ENCODE data around the gene FLRT1. TPM values are rescaled to one million over a fixed set of nuclear protein-coding genes. Genes with fewer than 3 reads are reported as not detected.

Gene FLRT1
- total and polyA plus RNA-seq, 2 of the 13 experiments (the other 11 are each of a cell fraction or from before 2014, with no cell fraction given), result 0.02 to 0.08 TPM

GRCh38 chr11:64084951-64085710 is 49.4 kb downstream of the FLRT1 start (continued):
- TF ChIP-seq ZNF318 (CRISPR knock-in tag; IDR thresholded peaks at IDR 0.05) (no peak), ZNF337 (CRISPR knock-in tag; IDR thresholded peaks at IDR 0.05; ENCODE audit: borderline replicate concordance, low read depth) (no peak), HOXA3 (CRISPR knock-in tag; IDR thresholded peaks at IDR 0.05) (no peak), ATF7-NPFF (CRISPR knock-in tag; IDR thresholded peaks at IDR 0.05; ENCODE audit: low read depth) (no peak), ZNF737 (CRISPR knock-in tag; IDR thresholded peaks at IDR 0.05; ENCODE audit: borderline replicate concordance) (no peak), HNF1A (IDR thresholded peaks at IDR 0.05; ENCODE audit: low read depth) (peak; percentile 70), HNF1A (CRISPR knock-in tag; IDR thresholded peaks at IDR 0.05; ENCODE audit: borderline replicate concordance) (peak; percentile 92), CREB3 (CRISPR knock-in tag; IDR thresholded peaks at IDR 0.05) (no peak), E2F1 (CRISPR knock-in tag; IDR thresholded peaks at IDR 0.05) (no peak), NFRKB (IDR thresholded peaks at IDR 0.05) (no peak), ZKSCAN1 (IDR thresholded peaks at IDR 0.05; ENCODE audit: low read length) (no peak), ZNF451 (CRISPR knock-in tag; IDR thresholded peaks at IDR 0.05) (no peak), EED (CRISPR knock-in tag; IDR thresholded peaks at IDR 0.05) (no peak), ZKSCAN8 (CRISPR knock-in tag; IDR thresholded peaks at IDR 0.05; ENCODE audit: borderline replicate concordance) (no peak), U2AF1 (optimal IDR thresholded peaks at IDR 0.05; ENCODE audit: low read depth, low read length) (no peak)
